Cardiac atrium fibroblast (primary cell): ENCODE results near the gene SMIM27. TPM values are rescaled to one million over a fixed set of nuclear protein-coding genes. Genes with fewer than 3 reads are reported as not detected.

Experiments used
- total RNA-seq: library from RNA; depleted of rRNA; stranded (reverse); fragments of >200 nt; gene quantifications from 2 replicates; pipeline ENCODE4 v1.2.3, GENCODE V29; 2015

Gene SMIM27
- 2.9 and 4.4 TPM in 2 replicates for total RNA-seq

GRCh38 chr9:32552172-32552872 lies at the start of gene SMIM27, which contains the start of gene TOPORS:
Gene SMIM27, plus strand, starts transcription at chr9:32552327. Its CDS starts 108 bp downstream, at chr9:32552435.
Gene TOPORS, minus strand, starts transcription at chr9:32552586. Its CDS starts 150 bp downstream, at chr9:32552436.

GRCh38 chr9:32526041-32526706 lies 26.0 kb upstream of the SMIM27 start, which contains the start of gene RIGI:
Gene RIGI, minus strand, starts transcription at chr9:32526196. Its CDS starts 30 bp downstream, at chr9:32526166.

GRCh38 chr9:32572900-32573523 lies 20.9 kb downstream of the SMIM27 start, which contains the start of gene NDUFB6:
Gene NDUFB6, minus strand, starts transcription at chr9:32573159. Its CDS starts 99 bp downstream, at chr9:32573060.

Other genes with a start within 250 kb of the SMIM27 start
- 63.4 and 103 TPM in 2 replicates for gene ACO1, start 167.7 kb upstream of the SMIM27 start, total RNA-seq
- 5.2 and 6.3 TPM in 2 replicates for gene RIGI, start 26.1 kb upstream of the SMIM27 start, total RNA-seq
- 14.1 and 14.6 TPM in 2 replicates for gene TOPORS, start 259 bp downstream of the SMIM27 start, total RNA-seq
- 36.6 and 51.4 TPM in 2 replicates for gene NDUFB6, start 20.8 kb downstream of the SMIM27 start, total RNA-seq
- gene TAF1L, start 83.3 kb downstream of the SMIM27 start, total RNA-seq: not detected in 2 replicates
- gene TMEM215, start 231.2 kb downstream of the SMIM27 start, total RNA-seq: not detected in 2 replicates